Activated T-helper 2 cell treated with anti-CD3 and anti-CD28 coated beads, Interferon-gamma antibody, Interleukin-2, Interleukin-4, amounts not matched to agents 10 μg/mL and 5 μg/mL and 100 μg/mL, durations not matched to agents 14 hours and 24 hours and 36 hours (primary cell): ENCODE data around the gene TPRN. TPM values are rescaled to one million over a fixed set of nuclear protein-coding genes. Genes with fewer than 3 reads are reported as not detected.
A peak's percentile ranks its signal among the peaks of the same experiment; 100 is the strongest.
"Not testable (repeated sequence)": the region's sequence is repeated elsewhere in the genome, so short reads cannot be mapped to it uniquely, and the experiment has no call there.

Experiments used
- DNase-seq: peaks from one replicate; pipeline ENCODE4 v3.0.0; 2021; ENCODE audit warnings: low spot score
- H3K27ac Mint-ChIP-seq: one replicate; pipeline ENCODE4 v1.8.0; 2021; ENCODE audit warnings: mixed read lengths
- H3K27me3 Mint-ChIP-seq: one replicate; pipeline ENCODE4 v1.8.0; 2021; ENCODE audit warnings: low read depth, mixed read lengths
- H3K36me3 Mint-ChIP-seq: one replicate; pipeline ENCODE4 v1.8.0; 2021; ENCODE audit warnings: low read depth, mixed read lengths
- H3K4me1 Mint-ChIP-seq: one replicate; pipeline ENCODE4 v1.8.0; 2021; ENCODE audit warnings: low read depth, mixed read lengths
- H3K4me3 Mint-ChIP-seq: one replicate; pipeline ENCODE4 v1.8.0; 2021; ENCODE audit warnings: low read depth, mild to moderate bottlenecking, moderate library complexity, mixed read lengths
- H3K9me3 Mint-ChIP-seq: one replicate; pipeline ENCODE4 v1.8.0; 2021; ENCODE audit warnings: mixed read lengths
- intact Hi-C: fragments of 100-400 bp; cut with micrococcal nuclease; formaldehyde crosslinking; loops from one replicate; pipeline ENCODE4 v1.15.1; 2023
- total RNA-seq: library from RNA; stranded (reverse); gene quantifications from 2 replicates; pipeline ENCODE4 v1.2.3, GENCODE V29; 2022

Gene TPRN
- total RNA-seq, 1 donor from 2014 or later, result 16.4 TPM

GRCh38 chr9:137240841-137241489, 40.4 kb upstream of the TPRN start, which contains the start of gene TUBB4B:
Gene TUBB4B (plus strand): TSS chr9:137241287. CDS start chr9:137241361, 74 bp downstream.
- Mint-ChIP-seq H3K4me1 (peaks cover 14% of the 10 kb centered on the region), H3K9me3 (no peaks in the 10 kb centered on the region), H3K27ac (peak within 1 kb of the TSS; percentile 92), H3K4me3 (peak within 1 kb of the TSS; percentile 89), H3K27me3 (no peaks in the 10 kb centered on the region), H3K36me3 (peaks cover 27% of the 10 kb centered on the region)
- DNase-seq, result peak; percentile 98
- intact Hi-C loops, result loop anchor here (1.0 to 5.0 kb wide), 3 partner anchors 14 to 114 kb away; partner anchors contain the start of gene NELFB

DNA sequence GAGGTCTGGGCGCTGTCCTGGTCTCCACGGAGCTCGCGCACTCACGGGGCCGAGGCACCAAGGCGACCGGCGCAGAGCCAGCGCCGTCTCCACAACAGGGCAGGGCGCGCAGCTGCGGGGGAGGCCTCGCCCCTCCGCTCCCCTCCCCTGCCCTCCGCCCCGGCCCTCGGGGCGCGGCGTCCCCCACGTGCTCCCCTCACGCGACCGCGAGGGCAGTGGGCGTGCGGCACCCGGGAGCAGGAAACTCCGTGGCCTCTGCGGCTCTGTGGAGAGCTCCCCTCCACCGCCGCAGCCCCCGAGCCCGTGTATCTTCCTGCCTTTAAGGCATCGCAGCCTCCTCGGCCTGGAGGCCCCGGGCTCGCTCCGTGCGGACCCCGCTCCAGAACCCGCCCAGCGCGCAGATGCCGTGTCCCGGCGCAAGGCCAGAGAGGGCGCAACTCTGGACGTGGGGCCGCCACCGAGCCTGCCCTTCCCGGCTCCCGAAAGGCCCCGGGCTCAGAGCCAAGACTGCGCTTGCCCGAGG, 39.8 kb upstream of the TPRN start:
- Mint-ChIP-seq H3K4me1 (peaks cover 14% of the 10 kb centered on the region), H3K9me3 (no peaks in the 10 kb centered on the region), H3K4me3 (peak overlapping the region; percentile 79), H3K27me3 (no peaks in the 10 kb centered on the region), H3K27ac (peak overlapping the region; percentile 46), H3K36me3 (peaks cover 27% of the 10 kb centered on the region)
- intact Hi-C loops, result loop anchor here (5.0 kb wide), 1 partner anchor 113 kb away; no protein-coding TSS in a partner anchor
- no peak for DNase-seq

DNA sequence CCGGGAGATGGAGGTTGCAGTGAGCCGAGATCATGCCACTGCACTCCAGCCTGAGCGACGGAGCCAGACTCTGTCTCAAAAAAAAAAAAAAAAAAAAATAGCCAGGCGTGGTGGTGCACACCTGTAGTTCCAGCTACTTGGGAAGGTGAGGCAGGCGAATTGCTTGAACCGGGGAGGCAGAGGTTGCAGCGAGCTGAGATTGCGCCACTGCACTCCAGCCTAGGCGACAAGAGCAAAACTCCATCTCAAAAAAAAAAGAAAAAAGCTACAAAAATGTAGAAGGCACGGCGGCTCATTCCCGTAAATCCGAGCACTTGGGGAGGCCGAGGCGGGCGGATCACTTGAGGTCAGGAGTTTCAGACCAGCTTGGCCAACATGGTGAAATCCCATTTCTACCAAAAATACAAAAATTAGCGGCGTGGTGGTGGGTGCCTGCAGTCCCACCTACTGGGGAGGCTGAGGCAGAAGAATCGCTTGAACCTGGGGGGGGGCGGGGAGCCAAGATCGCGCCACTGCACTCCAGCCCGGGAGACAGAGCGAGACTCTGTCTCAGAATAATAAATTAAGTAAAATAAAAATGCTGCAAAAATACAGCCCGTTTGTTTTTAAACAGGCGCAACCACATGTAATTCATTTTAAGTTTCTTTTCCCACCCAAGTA, 39.1 kb upstream of the TPRN start:
- Mint-ChIP-seq H3K4me3 (peak overlapping the region; percentile 79), H3K4me1 (peaks cover 14% of the 10 kb centered on the region), H3K36me3 (peaks cover 27% of the 10 kb centered on the region), H3K27ac (peak overlapping the region; percentile 46)
- not testable (repeated sequence) for DNase-seq, H3K9me3 Mint-ChIP-seq, H3K27me3 Mint-ChIP-seq
- intact Hi-C loops, result loop anchor here (5.0 kb wide), 4 partner anchors 52 to 192 kb away; partner anchors contain the start of genes ANAPC2, MAN1B1, NPDC1 and SSNA1

DNA sequence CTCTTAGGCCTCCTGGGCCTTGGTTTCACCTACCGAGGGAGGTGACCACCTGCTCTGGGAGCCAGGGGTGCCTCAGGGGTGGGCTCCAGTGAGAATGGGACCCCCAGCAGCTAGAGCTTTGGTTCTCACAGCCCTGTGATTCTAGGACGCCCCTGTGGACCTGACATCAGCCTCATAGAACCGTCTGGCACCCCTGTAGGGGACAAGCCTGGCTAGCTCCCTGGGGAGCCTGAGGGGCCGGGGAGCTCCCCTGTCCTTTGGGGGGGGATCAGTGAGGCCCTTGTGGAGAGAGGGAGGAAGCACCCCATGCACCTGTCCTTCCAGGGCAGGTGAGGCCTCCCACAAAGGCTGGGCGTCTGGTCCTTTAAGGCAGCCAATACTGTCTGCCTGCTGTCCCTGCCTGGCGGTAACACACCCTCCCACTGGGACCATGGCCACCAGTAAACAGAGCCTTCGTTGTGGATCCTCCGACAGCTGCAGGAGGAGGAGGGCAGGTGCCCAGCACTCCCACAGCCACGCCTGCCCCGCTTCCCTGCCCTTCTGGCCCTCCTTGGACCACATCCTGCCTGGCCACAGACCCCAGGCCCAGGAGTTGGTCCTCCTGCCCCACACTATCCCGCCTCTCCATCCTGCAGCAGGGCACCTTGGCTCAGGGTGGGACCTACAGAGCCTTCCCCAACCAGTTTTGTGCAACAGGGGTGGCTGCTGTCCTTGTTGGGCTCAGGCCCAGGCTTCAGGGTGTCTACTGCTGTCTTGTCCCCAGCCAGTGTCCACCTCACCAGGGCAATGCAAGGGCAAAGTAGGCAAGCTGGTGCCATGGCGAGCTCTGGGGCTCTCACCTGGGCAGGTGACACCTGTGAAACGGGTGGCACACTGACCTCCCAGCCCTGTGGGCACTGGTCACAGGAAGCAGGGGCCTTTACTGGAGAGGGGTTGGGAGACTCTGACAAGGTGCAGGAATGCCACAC, 37.5 kb upstream of the TPRN start:
- no peak overlapping the region for H3K27ac Mint-ChIP-seq
- peaks cover 12% of the 10 kb centered on the region for H3K4me1 Mint-ChIP-seq
- no peak for DNase-seq
- peaks cover 3% of the 10 kb centered on the region for H3K27me3 Mint-ChIP-seq
- intact Hi-C loops, result loop anchor here (5.0 kb wide), 3 partner anchors 51 to 191 kb away; partner anchors contain the start of genes ANAPC2, MAN1B1, NPDC1 and SSNA1
- H3K36me3 Mint-ChIP-seq, result peaks cover 17% of the 10 kb centered on the region
- no peaks in the 10 kb centered on the region for H3K9me3 Mint-ChIP-seq
- no peak overlapping the region for H3K4me3 Mint-ChIP-seq

- intact Hi-C loops, result loop anchor here (5.0 kb wide), 3 partner anchors 50 to 190 kb away; partner anchors contain the start of genes ANAPC2, MAN1B1, NPDC1 and SSNA1
- DNase-seq, result no peak
- Mint-ChIP-seq H3K9me3 (no peaks in the 10 kb centered on the region), H3K4me3 (no peak overlapping the region), H3K36me3 (peaks cover 6% of the 10 kb centered on the region), H3K4me1 (peaks cover 4% of the 10 kb centered on the region), H3K27me3 (peaks cover 3% of the 10 kb centered on the region), H3K27ac (no peak overlapping the region)
Observed at GRCh38 chr9:137236936-137237421, 36.4 kb upstream of the TPRN start.

DNA sequence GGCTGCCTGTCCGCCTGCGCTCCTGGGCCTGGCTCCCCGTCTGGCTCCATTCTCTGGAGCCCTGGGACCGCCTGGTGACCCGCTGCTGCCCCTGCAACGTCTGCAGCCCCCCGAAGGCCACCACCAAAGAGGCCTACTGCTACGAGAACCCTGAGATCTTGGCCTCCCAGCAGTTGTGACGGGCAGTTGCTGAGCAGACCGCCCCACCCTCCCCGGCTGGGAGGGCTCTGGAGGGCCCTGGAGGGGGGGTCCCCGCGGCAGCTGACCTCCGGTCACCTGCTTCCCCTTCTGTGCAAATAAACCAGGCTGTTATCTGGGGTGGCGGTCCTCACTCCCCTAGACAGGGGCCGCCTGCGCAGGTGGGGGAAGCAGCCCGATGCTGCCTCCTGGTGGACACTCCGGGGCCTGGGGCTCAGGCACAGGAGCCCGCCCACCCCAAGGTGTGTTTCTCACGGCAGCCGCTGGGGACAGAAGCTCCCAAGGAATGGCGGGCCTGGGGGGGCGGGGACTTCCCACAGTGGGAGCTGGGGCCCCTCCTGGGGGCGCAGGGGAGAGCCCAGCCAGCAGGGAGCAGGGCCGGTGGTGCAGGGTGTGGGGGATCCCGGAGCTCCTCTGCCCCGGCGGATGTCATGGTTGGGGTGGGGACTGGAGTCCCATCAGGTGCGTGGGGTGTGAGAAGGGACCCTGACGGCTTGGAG, 35.8 kb upstream of the TPRN start:
- H3K27me3 Mint-ChIP-seq, result peaks cover 3% of the 10 kb centered on the region
- H3K36me3 Mint-ChIP-seq, result peaks cover 5% of the 10 kb centered on the region
- DNase-seq, result peak; percentile 83
- intact Hi-C loops, result loop anchor here (5.0 kb wide), 3 partner anchors 49 to 189 kb away; partner anchors contain the start of genes ANAPC2, MAN1B1, NPDC1 and SSNA1
- peaks cover 4% of the 10 kb centered on the region for H3K4me1 Mint-ChIP-seq
- H3K9me3 Mint-ChIP-seq, result no peaks in the 10 kb centered on the region
- H3K4me3 Mint-ChIP-seq, result no peak overlapping the region
- H3K27ac Mint-ChIP-seq, result no peak overlapping the region

DNA sequence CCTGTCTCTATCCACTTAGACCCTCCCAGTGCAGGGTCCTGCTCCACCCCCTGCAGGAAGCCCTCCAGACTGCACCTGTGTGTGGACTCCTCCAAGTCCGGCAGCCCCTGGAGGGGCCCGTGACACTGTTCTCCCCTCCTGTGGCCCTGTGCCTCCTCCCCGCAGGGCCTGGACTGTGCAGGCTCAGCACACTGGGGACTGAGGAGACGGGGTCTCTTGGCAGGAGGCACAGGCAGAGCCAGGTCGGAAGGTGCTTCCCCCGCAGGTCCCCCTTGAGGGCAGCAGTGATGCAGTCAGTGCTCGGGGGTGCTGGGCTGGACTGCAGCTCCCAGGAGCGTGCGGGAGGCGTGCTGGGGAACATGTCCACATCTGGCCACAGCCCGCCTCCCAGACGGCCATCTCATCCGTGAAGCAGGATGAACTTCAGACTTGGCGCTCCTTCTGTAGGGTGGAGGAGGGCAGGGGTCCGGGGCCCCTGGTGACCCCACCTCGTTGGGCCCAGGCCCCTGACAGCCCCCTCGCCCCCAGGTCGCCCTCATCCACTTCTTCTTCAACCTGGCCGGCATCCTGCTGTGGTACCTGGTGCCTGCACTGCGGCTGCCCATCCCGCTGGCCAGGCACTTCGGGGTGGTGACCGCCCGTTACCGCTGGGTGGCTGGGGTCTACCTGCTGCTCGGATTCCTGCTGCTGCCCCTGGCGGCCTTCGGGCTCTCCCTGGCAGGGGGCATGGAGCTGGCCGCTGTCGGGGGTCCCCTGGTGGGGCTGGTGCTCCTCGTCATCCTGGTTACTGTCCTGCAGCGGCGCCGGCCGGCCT, 35.1 kb upstream of the TPRN start:
- Mint-ChIP-seq H3K36me3 (no peaks in the 10 kb centered on the region), H3K27me3 (peaks cover 3% of the 10 kb centered on the region), H3K27ac (no peak overlapping the region), H3K4me1 (peaks cover 4% of the 10 kb centered on the region), H3K9me3 (no peaks in the 10 kb centered on the region), H3K4me3 (no peak overlapping the region)
- intact Hi-C loops, result loop anchor here (5.0 kb wide), 3 partner anchors 48 to 188 kb away; partner anchors contain the start of genes ANAPC2, MAN1B1, NPDC1 and SSNA1
- no peak for DNase-seq

DNA sequence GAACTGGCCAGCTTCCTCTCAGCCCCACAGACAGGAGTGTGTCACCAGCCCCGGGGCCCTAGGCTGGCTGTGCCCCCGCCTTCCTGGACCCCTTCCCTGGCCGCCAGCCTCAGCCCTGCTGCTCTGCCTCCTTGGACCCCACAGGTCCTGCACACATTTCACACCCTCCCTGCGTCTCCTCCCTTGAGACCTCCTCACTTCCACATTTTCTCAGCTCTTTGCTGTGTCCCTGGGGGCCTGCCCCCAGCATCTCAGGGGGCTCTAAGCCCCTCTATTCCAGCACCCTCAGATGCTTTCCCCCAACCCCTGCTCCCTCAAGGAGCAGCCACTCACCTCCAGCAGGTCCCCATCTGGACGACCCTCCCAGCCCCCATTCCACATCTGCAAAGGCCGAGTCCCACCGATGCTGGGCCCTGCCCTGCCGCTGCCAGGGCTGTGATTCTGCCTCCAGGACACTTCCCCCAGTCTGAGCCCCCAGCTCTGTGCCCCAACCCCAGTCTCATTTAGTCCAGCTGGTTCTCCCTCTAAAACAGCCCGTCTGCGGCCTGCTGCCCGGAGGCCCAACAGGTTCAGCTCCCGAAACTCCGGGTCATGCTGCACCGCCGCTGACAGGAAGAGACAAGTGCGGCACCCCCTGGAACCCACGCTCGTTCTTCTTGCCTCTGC, 34.4 kb upstream of the TPRN start:
- no peaks in the 10 kb centered on the region for H3K9me3 Mint-ChIP-seq
- no peaks in the 10 kb centered on the region for H3K36me3 Mint-ChIP-seq
- peaks cover 3% of the 10 kb centered on the region for H3K27me3 Mint-ChIP-seq
- DNase-seq, result no peak
- peaks cover 4% of the 10 kb centered on the region for H3K4me1 Mint-ChIP-seq
- no peak overlapping the region for H3K27ac Mint-ChIP-seq
- no peak overlapping the region for H3K4me3 Mint-ChIP-seq
- intact Hi-C loops, result loop anchor here (5.0 kb wide), 3 partner anchors 48 to 188 kb away; partner anchors contain the start of genes ANAPC2, MAN1B1, NPDC1 and SSNA1

GRCh38 chr9:137234055-137234697, 33.6 kb upstream of the TPRN start:
- Mint-ChIP-seq H3K27ac (no peak overlapping the region), H3K27me3 (peaks cover 3% of the 10 kb centered on the region), H3K36me3 (no peaks in the 10 kb centered on the region), H3K4me3 (no peak overlapping the region), H3K4me1 (peaks cover 4% of the 10 kb centered on the region), H3K9me3 (no peaks in the 10 kb centered on the region)
- intact Hi-C loops, result no loop called here
- no peak for DNase-seq
